Spleen (tissue), 11 donors: ENCODE data around the gene EFR3B. TPM values are rescaled to one million over a fixed set of nuclear protein-coding genes. Genes with fewer than 3 reads are reported as not detected.

Experiments used
- DNase-seq: peaks from one replicate; pipeline ENCODE4 v3.0.0-alpha.2; 2020
- H3K27ac ChIP-seq, 8 donors: fragments of 200-600 bp; sonication (generic) in 7 of 8; 1 replicate in 4 of 8; 2 replicates in 4 of 8; pipeline versions ENCODE4 v1.5.0 to v1.8.0; 2016 to 2021; ENCODE audit warnings: inconsistent platforms in 4 of 8, mild to moderate bottlenecking in 4 of 8, moderate library complexity in 1 of 8
- H3K27me3 ChIP-seq, 7 donors: fragments of 200-600 bp; sonication (generic) in 6 of 7; replicated peaks in 1 of 7; 1 replicate in 4 of 7; 2 replicates in 3 of 7; pipeline versions ENCODE4 v1.5.0 to v1.8.0; 2016 to 2021; ENCODE audit warnings: inconsistent platforms in 3 of 7, mild to moderate bottlenecking in 1 of 7
- H3K36me3 ChIP-seq, 6 donors: fragments of 200-600 bp; sonication (generic) in 5 of 6; 1 replicate in 4 of 6; 2 replicates in 2 of 6; pipeline versions ENCODE4 v1.5.0 to v1.8.0; 2016 to 2021; ENCODE audit warnings: inconsistent platforms in 2 of 6
- H3K4me1 ChIP-seq, 6 donors: fragments of 200-600 bp; sonication (generic) in 5 of 6; 1 replicate in 3 of 6; 2 replicates in 3 of 6; pipeline versions ENCODE4 v1.5.0 to v1.8.0; 2016 to 2021; ENCODE audit warnings: inconsistent platforms in 3 of 6
- H3K4me3 ChIP-seq, 8 donors: fragments of 200-600 bp; sonication (generic) in 7 of 8; 1 replicate in 4 of 8; 2 replicates in 4 of 8; pipeline versions ENCODE4 v1.5.0 to v1.8.0; 2016 to 2021; ENCODE audit warnings: inconsistent platforms in 4 of 8, mild to moderate bottlenecking in 4 of 8, moderate library complexity in 2 of 8
- H3K9me3 ChIP-seq, 8 donors: fragments of 200-600 bp; sonication (generic) in 7 of 8; 1 replicate in 4 of 8; 2 replicates in 4 of 8; pipeline versions ENCODE4 v1.5.0 to v1.8.0; 2016 to 2021; ENCODE audit warnings: inconsistent platforms in 4 of 8
- CTCF ChIP-seq, 11 experiments: fragments of 200-600 bp in 7 of 11; fragments of 450-650 bp in 4 of 11; sonication (generic) in 4 of 11; IDR thresholded peaks in 8 of 11; conservative IDR thresholded peaks in 3 of 11; 1 replicate in 7 of 11; 2 replicates in 4 of 11; pipeline versions ENCODE4 v1.4.0 to v1.8.0; 2016 to 2021; ENCODE audit warnings: antibody characterized with exemption in 11 of 11, inconsistent platforms in 4 of 11, mild to moderate bottlenecking in 1 of 11
- POLR2A ChIP-seq, 3 donors: fragments of 450-650 bp; IDR thresholded peaks; one replicate each; pipeline ENCODE4 v1.5.1; 2017; ENCODE audit warnings: antibody characterized with exemption in 3 of 3, mild to moderate bottlenecking in 1 of 3
- POLR2AphosphoS5 ChIP-seq, 3 donors: sonication (generic); formaldehyde crosslinking; IDR thresholded peaks; one replicate each; pipeline ENCODE4 v1.5.1; 2017; ENCODE audit warnings: antibody characterized with exemption in 3 of 3
- WGBS, 5 donors: extraction: QIAGEN DNeasy Blood & Tissue Kit in 3 of 5; methylation state at CpG; one replicate each; pipeline versions ENCODE4 v1.1.5 to v1.1.7; 2013 to 2018; 5-methylcytosine and 5-hydroxymethylcytosine counted together
- intact Hi-C: fragments of 100-400 bp; cut with DNase I; formaldehyde crosslinking; loops from one replicate; pipeline ENCODE4 v1.15.0; 2023; ENCODE audit warnings: low total_unique reads
- polyA plus RNA-seq, 3 donors: library from polyadenylated mRNA; stranded (reverse); fragments of 200-250 nt; gene quantifications; one replicate each; pipeline ENCODE4 v1.2.1, GENCODE V29; 2013
- small RNA-seq, 4 donors: library from RNA; depleted of rRNA; stranded (forward); fragments of <200 nt; gene quantifications; one replicate each; pipeline ENCODE3, GENCODE V24; 2016
- total RNA-seq, 7 donors: library from RNA; depleted of rRNA in 3 of 7; stranded (reverse); fragments of >200 nt in 3 of 7; fragmentation: NEBNext Ultra II Directional in 4 of 7; extraction: Animal tissue kit (Norgen Biotek cat#: 25700) in 4 of 7; gene quantifications; one replicate each; pipeline versions ENCODE4 v1.1.0 to v1.2.1, GENCODE V29; 2016 to 2021
- donor health status: healthy with polysubstance abuse.
- donor health status: DM: no; HTN: no; CAD: no; lungs with moderate emphysema.
- donor health status: DM: no; HTN: no; CAD: no.
- donor health status: Bipolar disorder and iron deficiency.
- donor health status: healthy.
- donor health status: DM: no; HTN: no; CAD: no.
- donor health status: DM: yes; HTN: yes; CAD: no.

The EFR3B gene
- total and polyA plus RNA-seq, 10 donors: 0.22 to 13.2 (median 8.2) TPM

- intact Hi-C loops: no loop called here
- H3K9me3 ChIP-seq: no peaks in the 10 kb centered on the region
- no peak for DNase-seq
- H3K36me3 ChIP-seq: no peaks in the 10 kb centered on the region
- H3K27me3 ChIP-seq: peaks cover 0 to 5% (median 0%) of the 10 kb centered on the region in 7 donors
- no peak overlapping the region for H3K27ac ChIP-seq
- H3K4me1 ChIP-seq: peaks cover 0 to 45% (median 23%) of the 10 kb centered on the region in 6 donors
- H3K4me3 ChIP-seq: no peak overlapping the region
- TF ChIP-seq CTCF (IDR thresholded peaks at IDR 0.05 in 8 of 11, conservative IDR thresholded peaks at IDR 0.05 in 3 of 11) (no peak), POLR2AphosphoS5 (IDR thresholded peaks at IDR 0.05) (no peak), POLR2A (IDR thresholded peaks at IDR 0.05) (no peak)
- 25 to 51% (median 49%) methylated on average over 11 of the region's 11 CpGs for WGBS, 5 donors
Measured at GRCh38 chr2:25202275-25202674, 160.4 kb downstream of the EFR3B start.

GRCh38 chr2:25204190-25204838, 162.4 kb downstream of the EFR3B start:
- Histone ChIP-seq H3K27me3 (peaks cover 0 to 5% (median 0%) of the 10 kb centered on the region in 7 donors), H3K4me3 (peak overlapping the region; percentile 10 to 63 (median 26)), H3K36me3 (no peaks in the 10 kb centered on the region), H3K9me3 (no peaks in the 10 kb centered on the region), H3K27ac (peak overlapping the region in 7 of 8 donors; percentile 1 to 77 (median 42)), H3K4me1 (peaks cover 0 to 50% (median 24%) of the 10 kb centered on the region in 6 donors)
- peak; percentile 86 for DNase-seq
- whole genome bisulfite sequencing, 5 donors: 34 to 61% (median 44%) methylated on average over 46 to 59 of the region's 59 CpGs
- intact Hi-C loops: no loop called here
- peak in 2 of 3 donors; percentile 50 for TF ChIP-seq POLR2AphosphoS5 (IDR thresholded peaks at IDR 0.05)
- no peak for TF ChIP-seq CTCF (IDR thresholded peaks at IDR 0.05 in 8 of 11, conservative IDR thresholded peaks at IDR 0.05 in 3 of 11)
- TF ChIP-seq POLR2A (IDR thresholded peaks at IDR 0.05): no peak

GRCh38 chr2:25207078-25207545, 165.2 kb downstream of the EFR3B start:
- Histone ChIP-seq H3K27ac (no peak overlapping the region), H3K4me3 (no peak overlapping the region), H3K36me3 (no peaks in the 10 kb centered on the region), H3K4me1 (peaks cover 0 to 72% (median 39%) of the 10 kb centered on the region in 6 donors), H3K27me3 (peaks cover 0 to 5% (median 0%) of the 10 kb centered on the region in 7 donors), H3K9me3 (no peaks in the 10 kb centered on the region)
- WGBS, 5 donors: 25 to 43% (median 35%) methylated on average over 5 of the region's 5 CpGs
- intact Hi-C loops: no loop called here
- TF ChIP-seq POLR2AphosphoS5 (IDR thresholded peaks at IDR 0.05): no peak
- no peak for TF ChIP-seq POLR2A (IDR thresholded peaks at IDR 0.05)
- no peak for TF ChIP-seq CTCF (IDR thresholded peaks at IDR 0.05 in 8 of 11, conservative IDR thresholded peaks at IDR 0.05 in 3 of 11)
- no peak for DNase-seq

Small RNAs within 50 kb of the gene (small RNA-seq; reads per million reads assigned to genes)
- gene RF00019 (0 reads per million in 4 donors), gene RN7SL856P (0 to 0.17 (median 0) reads per million in 4 donors)

Other genes with a start within 250 kb of the EFR3B start
- gene PTRHD1, start 248.7 kb upstream of the EFR3B start, total RNA-seq: 10 to 100 TPM; 11.0 to 26.9 (median 20.5) TPM
- gene PTRHD1, start 248.7 kb upstream of the EFR3B start, polyA plus RNA-seq: 10 to 100 TPM; 36.4 to 42.0 (median 36.5) TPM
- 10 to 100 TPM in 1 of 7 donors, 1 to 10 TPM in 6; 6.8 to 10.4 (median 8.7) TPM for gene CENPO, start 248.7 kb upstream of the EFR3B start, total RNA-seq
- gene CENPO, start 248.7 kb upstream of the EFR3B start, polyA plus RNA-seq: 1 to 10 TPM; 1.7 to 3.4 (median 2.6) TPM
- gene ADCY3, start 121.8 kb upstream of the EFR3B start, total RNA-seq: 10 to 100 TPM; 39.6 to 61.5 (median 58.2) TPM
- gene ADCY3, start 121.8 kb upstream of the EFR3B start, polyA plus RNA-seq: 10 to 100 TPM; 36.5 to 53.1 (median 42.4) TPM
- 10 to 100 TPM in 1 of 7 donors, 1 to 10 TPM in 6; 4.6 to 10.5 (median 8.0) TPM for gene DNAJC27, start 70.1 kb upstream of the EFR3B start, total RNA-seq
- 1 to 10 TPM; 1.7 to 3.0 (median 2.2) TPM for gene DNAJC27, start 70.1 kb upstream of the EFR3B start, polyA plus RNA-seq
- 1 to 10 TPM; 2.4 to 4.9 (median 3.2) TPM for gene POMC, start 126.5 kb downstream of the EFR3B start, total RNA-seq
- gene POMC, start 126.5 kb downstream of the EFR3B start, polyA plus RNA-seq: 1 to 10 TPM; 7.4 to 9.8 (median 8.8) TPM